Activated CD8-positive, alpha-beta T cell treated with anti-CD3 and anti-CD28 coated beads, Interleukin-2, amount 10 ng/mL, durations not matched to agents 7 days and 5 days (primary cell): Measurements from ENCODE around the gene RAB14. TPM values are rescaled to one million over a fixed set of nuclear protein-coding genes. Genes with fewer than 3 reads are reported as not detected.

Experiments used
- ATAC-seq: fragments of 150-1000 bp; cut with Tn5 transposase; one replicate; pipeline ENCODE4 v1.10.0; 2021; ENCODE audit warnings: moderate library complexity
- CTCF ChIA-PET: fragments of 350-600 bp; sonication (Branson Sonifier 250); formaldehyde crosslinking; loops from one replicate; lab custom pipeline; 2021; ENCODE audit warnings: antibody characterized with exemption; lab: Charles Lee
- POLR2A ChIA-PET: fragments of 350-600 bp; sonication (Branson Sonifier 250); formaldehyde crosslinking; loops from one replicate; lab custom pipeline; 2021; ENCODE audit warnings: antibody characterized with exemption; lab: Charles Lee
- DNase-seq: peaks from one replicate; pipeline ENCODE4 v3.0.0-alpha.2; 2020
- H3K27ac Mint-ChIP-seq: one replicate; pipeline ENCODE4 v1.8.0; 2021; ENCODE audit warnings: mild to moderate bottlenecking, mixed read lengths
- H3K27me3 Mint-ChIP-seq: one replicate; pipeline ENCODE4 v1.8.0; 2021; ENCODE audit warnings: low read depth, mixed read lengths
- H3K36me3 Mint-ChIP-seq: one replicate; pipeline ENCODE4 v1.8.0; 2021; ENCODE audit warnings: low read depth, mixed read lengths
- H3K4me1 Mint-ChIP-seq: one replicate; pipeline ENCODE4 v1.8.0; 2021; ENCODE audit warnings: low read depth, mixed read lengths
- H3K4me3 Mint-ChIP-seq: one replicate; pipeline ENCODE4 v1.8.0; 2021; ENCODE audit warnings: mild to moderate bottlenecking, mixed read lengths
- H3K9me3 Mint-ChIP-seq: one replicate; pipeline ENCODE4 v1.8.0; 2022; ENCODE audit warnings: mixed read lengths; ENCODE audit not compliant: insufficient read depth
- total RNA-seq, 2 experiments: library from RNA; stranded (reverse); gene quantifications; one replicate each; pipeline ENCODE4 v1.2.3, GENCODE V29; 2021

RAB14 gene
- total RNA-seq, 2 experiments from 2014 or later = 56.7 to 68.2 TPM

DNA sequence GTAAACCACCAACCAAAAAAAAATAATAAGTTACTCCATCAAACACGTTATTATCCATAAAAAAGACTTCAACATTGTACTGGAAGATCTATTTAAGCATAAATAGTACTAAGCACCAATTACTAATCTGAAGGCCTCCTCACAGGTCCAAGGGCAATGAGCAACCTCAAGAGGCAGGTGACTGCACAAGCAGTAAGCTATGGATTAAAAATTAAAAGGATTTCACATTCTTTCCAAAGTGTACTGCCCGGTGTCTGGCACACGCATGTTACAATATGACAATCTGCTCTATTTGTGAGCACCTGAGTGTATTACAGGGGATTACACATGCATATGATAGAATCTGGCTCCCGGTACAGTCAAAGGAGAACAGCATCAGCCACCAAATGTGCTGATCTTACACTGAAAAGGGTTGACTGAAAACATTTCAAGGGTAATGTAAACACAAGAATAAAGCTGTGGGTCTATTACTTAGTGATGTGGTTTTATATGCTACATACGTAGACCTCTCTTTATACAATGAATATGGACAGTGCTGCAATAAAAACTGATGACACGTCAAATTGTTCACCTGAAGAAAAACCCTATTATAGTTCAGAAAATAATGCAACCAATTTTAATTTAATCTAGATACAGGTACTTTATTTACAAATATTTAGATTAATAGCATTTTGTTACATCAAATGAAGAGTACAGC lies 22.8 kb downstream of the RAB14 start:
- no peak for DNase-seq
- POLR2A ChIA-PET = no interaction called here
- CTCF ChIA-PET = interaction anchor here (1.6 kb wide), 1 partner anchor 10 kb away, joined by 6 read pairs; no protein-coding TSS in a partner anchor
- Mint-ChIP-seq H3K36me3 (peaks cover 80% of the 10 kb centered on the region), H3K9me3 (no peaks in the 10 kb centered on the region), H3K27ac (no peak overlapping the region), H3K4me1 (peaks cover 5% of the 10 kb centered on the region), H3K4me3 (no peak overlapping the region), H3K27me3 (no peaks in the 10 kb centered on the region)
- ATAC-seq = no peak

DNA sequence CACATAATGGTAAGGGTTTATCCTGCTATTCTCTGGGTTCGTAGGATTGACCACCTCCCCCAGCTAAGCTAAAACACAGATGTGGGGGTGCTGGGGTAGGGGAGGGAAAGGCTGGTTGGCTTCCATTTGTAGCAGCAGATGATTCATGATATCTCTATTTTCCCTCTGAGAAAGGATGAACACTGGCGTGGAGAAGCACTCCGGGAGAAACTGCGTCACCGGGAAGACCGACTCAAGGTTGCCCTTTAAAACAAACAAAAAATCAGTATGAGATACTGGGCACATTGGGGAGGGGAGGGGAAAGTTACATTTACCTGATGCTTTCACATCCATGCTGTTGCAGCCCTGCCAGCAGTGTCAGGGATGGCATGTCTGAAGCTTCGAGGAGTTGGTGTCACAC lies 28.2 kb downstream of the RAB14 start:
- no peak for ATAC-seq
- no peaks in the 10 kb centered on the region for H3K9me3 Mint-ChIP-seq
- no peak overlapping the region for H3K4me3 Mint-ChIP-seq
- H3K27me3 Mint-ChIP-seq = no peaks in the 10 kb centered on the region
- ChIA-PET CTCF (interaction anchor here (0.9 to 1.7 kb wide), 5 partner anchors 10 to 51 kb away, joined by 3 to 5 read pairs (median 4); no protein-coding TSS in a partner anchor), POLR2A (no interaction called here)
- H3K4me1 Mint-ChIP-seq = peaks cover 12% of the 10 kb centered on the region
- peaks cover 88% of the 10 kb centered on the region for H3K36me3 Mint-ChIP-seq
- no peak overlapping the region for H3K27ac Mint-ChIP-seq
- no peak for DNase-seq

DNA sequence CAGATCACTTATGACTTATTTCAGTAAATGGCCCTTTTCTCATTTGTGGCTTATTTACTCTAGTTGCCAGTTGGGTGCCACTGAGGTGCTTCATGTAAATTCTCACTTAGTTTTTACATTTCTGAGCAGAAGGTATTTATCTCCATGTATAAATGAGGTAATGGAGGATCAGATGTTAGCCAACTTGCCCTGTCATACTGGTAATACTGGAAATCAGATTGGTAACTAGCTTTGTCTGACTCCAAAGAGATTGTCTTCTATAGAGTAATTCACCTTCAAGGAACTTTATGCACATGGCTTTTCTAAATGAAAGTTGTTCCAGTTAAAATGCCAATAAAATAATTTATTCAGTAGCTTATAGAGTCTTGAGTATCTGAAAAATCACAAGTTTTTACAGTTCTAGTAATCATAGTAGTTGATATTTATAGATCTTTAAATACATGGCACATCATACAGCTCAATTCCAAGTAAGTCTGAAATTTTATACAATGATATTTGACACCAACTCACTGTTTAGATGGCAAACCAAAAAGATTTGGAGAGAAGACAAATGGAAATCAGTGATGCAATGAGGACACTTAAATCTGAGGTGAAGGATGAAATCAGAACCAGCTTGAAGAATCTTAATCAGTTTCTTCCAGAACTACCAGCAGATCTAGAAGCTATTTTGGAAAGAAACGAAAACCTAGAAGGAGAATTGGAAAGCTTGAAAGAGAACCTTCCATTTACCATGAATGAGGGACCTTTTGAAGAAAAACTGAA lies 28.8 kb downstream of the RAB14 start:
- CTCF ChIA-PET = interaction anchor here (0.9 to 5.8 kb wide), 6 partner anchors 11 to 51 kb away, joined by 3 to 44 read pairs (median 4); no protein-coding TSS in a partner anchor
- H3K9me3 Mint-ChIP-seq = no peaks in the 10 kb centered on the region
- no peak overlapping the region for H3K27ac Mint-ChIP-seq
- H3K4me1 Mint-ChIP-seq = peaks cover 17% of the 10 kb centered on the region
- ATAC-seq = no peak
- no peaks in the 10 kb centered on the region for H3K27me3 Mint-ChIP-seq
- POLR2A ChIA-PET = no interaction called here
- DNase-seq = no peak
- no peak overlapping the region for H3K4me3 Mint-ChIP-seq
- peaks cover 89% of the 10 kb centered on the region for H3K36me3 Mint-ChIP-seq

DNA sequence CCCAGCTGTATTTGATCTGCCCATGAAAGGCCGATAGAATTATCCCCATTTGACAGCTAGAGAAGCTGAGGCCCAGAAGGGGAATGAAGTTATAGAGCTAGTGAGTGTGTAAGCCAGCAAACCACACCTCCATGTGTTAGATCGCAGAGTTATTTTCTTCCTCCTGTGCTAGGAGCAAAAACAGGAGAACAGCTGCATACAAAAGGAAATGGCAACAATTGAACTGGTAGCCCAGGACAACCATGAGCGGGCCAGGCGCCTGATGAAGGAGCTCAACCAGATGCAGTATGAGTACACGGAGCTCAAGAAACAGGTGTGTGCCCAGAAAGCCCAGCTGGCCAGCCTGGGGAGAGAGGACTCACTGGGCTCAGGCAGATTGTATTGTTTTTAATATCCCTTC lies 30.4 kb downstream of the RAB14 start:
- DNase-seq = no peak
- Mint-ChIP-seq H3K27ac (no peak overlapping the region), H3K36me3 (peaks cover 86% of the 10 kb centered on the region), H3K27me3 (no peaks in the 10 kb centered on the region), H3K4me3 (no peak overlapping the region), H3K9me3 (no peaks in the 10 kb centered on the region), H3K4me1 (peaks cover 18% of the 10 kb centered on the region)
- POLR2A ChIA-PET = interaction anchor here (1.1 kb wide), 1 partner anchor 50 kb away, joined by 5 read pairs; no protein-coding TSS in a partner anchor
- no peak for ATAC-seq
- CTCF ChIA-PET = interaction anchor here (1.0 to 5.8 kb wide), 5 partner anchors 13 to 50 kb away, joined by 3 to 44 read pairs (median 5); no protein-coding TSS in a partner anchor

- Mint-ChIP-seq H3K4me3 (no peak overlapping the region), H3K9me3 (no peaks in the 10 kb centered on the region), H3K4me1 (peaks cover 18% of the 10 kb centered on the region), H3K27me3 (no peaks in the 10 kb centered on the region), H3K36me3 (peaks cover 85% of the 10 kb centered on the region), H3K27ac (peak overlapping the region; percentile 62)
- ChIA-PET CTCF (interaction anchor here (0.7 to 5.8 kb wide), 23 partner anchors 9 to 188 kb away, joined by 3 to 44 read pairs (median 4); partner anchors contain the start of gene RAB14), POLR2A (interaction anchor here (1.5 to 1.7 kb wide), 2 partner anchors 15 to 32 kb away, joined by 4 to 6 read pairs; partner anchors contain the start of gene RAB14)
- ATAC-seq (peak; percentile 83), DNase-seq (peak; percentile 39)
Observed at GRCh38 chr9:121169094-121169601, 32.5 kb downstream of the RAB14 start.

GRCh38 chr9:121168052-121168451 lies 33.6 kb downstream of the RAB14 start:
- CTCF ChIA-PET = interaction anchor here (1.0 to 5.8 kb wide), 6 partner anchors 10 to 187 kb away, joined by 4 to 44 read pairs (median 9); no protein-coding TSS in a partner anchor
- H3K9me3 Mint-ChIP-seq = no peaks in the 10 kb centered on the region
- peak overlapping the region; percentile 58 for H3K27ac Mint-ChIP-seq
- peaks cover 83% of the 10 kb centered on the region for H3K36me3 Mint-ChIP-seq
- POLR2A ChIA-PET = interaction anchor here (1.0 to 1.5 kb wide), 2 partner anchors 13 to 34 kb away, joined by 3 to 6 read pairs; partner anchors contain the start of gene RAB14
- H3K4me1 Mint-ChIP-seq = peaks cover 18% of the 10 kb centered on the region
- H3K4me3 Mint-ChIP-seq = no peak overlapping the region
- DNase-seq (no peak), ATAC-seq (no peak)
- H3K27me3 Mint-ChIP-seq = no peaks in the 10 kb centered on the region

DNA sequence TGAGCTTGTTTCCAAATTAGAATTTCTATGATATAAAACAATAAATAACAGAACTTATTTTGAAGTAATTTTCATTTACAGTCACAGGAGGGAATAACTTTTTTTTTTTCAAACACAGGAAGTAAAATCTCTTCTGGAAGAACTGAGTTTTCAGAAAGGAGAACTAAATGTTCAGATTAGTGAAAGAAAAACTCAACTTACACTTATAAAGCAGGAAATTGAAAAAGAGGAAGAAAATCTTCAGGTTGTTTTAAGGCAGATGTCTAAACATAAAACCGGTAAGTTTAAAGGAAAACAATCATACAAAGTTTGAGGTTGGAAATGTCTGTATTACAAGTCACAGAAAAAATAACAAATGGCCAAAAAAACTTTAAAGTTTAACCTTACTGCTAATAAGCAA lies 41.6 kb downstream of the RAB14 start:
- ChIA-PET POLR2A (interaction anchor here (1.0 kb wide), 1 partner anchor 20 kb away, joined by 3 read pairs; no protein-coding TSS in a partner anchor), CTCF (interaction anchor here (8.3 kb wide), 1 partner anchor 10 kb away, joined by 44 read pairs; no protein-coding TSS in a partner anchor)
- Mint-ChIP-seq H3K27ac (peak overlapping the region; percentile 18), H3K9me3 (no peaks in the 10 kb centered on the region), H3K27me3 (no peaks in the 10 kb centered on the region), H3K4me3 (no peak overlapping the region), H3K36me3 (peaks cover 77% of the 10 kb centered on the region), H3K4me1 (peaks cover 18% of the 10 kb centered on the region)
- DNase-seq (no peak), ATAC-seq (no peak)

DNA sequence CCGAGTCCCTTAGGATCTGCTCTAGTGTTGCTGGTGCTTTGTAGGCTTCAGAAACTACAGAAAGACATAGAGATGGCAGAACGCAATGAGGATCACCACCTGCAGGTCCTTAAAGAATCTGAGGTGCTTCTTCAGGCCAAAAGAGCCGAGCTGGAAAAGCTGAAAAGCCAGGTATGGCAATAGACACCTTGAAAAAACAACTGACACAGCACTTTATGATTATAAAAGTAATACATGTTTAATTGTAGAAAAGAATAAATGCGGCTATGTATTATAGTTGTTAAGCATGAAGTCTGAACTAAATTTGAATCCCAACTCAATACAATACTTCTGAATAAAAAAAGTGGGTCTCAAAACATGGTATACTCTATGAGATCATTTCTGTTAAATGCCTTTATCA lies 43.7 kb downstream of the RAB14 start:
- Mint-ChIP-seq H3K4me3 (no peak overlapping the region), H3K9me3 (no peaks in the 10 kb centered on the region), H3K36me3 (peaks cover 77% of the 10 kb centered on the region), H3K27me3 (no peaks in the 10 kb centered on the region), H3K4me1 (peaks cover 34% of the 10 kb centered on the region), H3K27ac (peak overlapping the region; percentile 32)
- CTCF ChIA-PET = interaction anchor here (1.2 to 8.3 kb wide), 3 partner anchors 11 to 36 kb away, joined by 3 to 44 read pairs (median 3); no protein-coding TSS in a partner anchor
- POLR2A ChIA-PET = interaction anchor here (0.8 to 1.2 kb wide), 2 partner anchors 18 to 357 kb away, joined by 3 read pairs; no protein-coding TSS in a partner anchor
- ATAC-seq (no peak), DNase-seq (no peak)

DNA sequence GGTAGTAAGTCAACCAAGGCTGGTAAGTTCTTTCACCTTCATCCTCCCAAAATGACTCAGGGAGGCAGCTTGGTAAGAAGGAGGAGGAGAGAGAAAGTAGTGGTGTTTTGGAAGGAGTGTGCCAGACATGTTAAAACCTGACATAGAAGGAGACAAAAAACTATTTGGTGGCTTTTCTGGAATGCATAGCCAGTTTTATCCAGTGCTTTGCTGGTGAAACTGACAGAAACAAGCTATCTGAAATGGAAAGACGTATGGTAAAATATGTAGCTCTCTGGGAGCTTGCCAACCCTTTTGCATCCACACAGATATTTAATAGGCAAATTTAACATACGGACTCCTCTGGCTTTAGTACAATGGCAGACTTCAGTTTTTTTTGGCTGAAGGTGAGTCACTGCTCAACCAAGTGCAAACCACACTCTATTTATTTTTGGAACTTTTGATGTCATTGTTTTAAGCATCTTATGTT lies 45.4 kb downstream of the RAB14 start:
- Mint-ChIP-seq H3K27me3 (no peaks in the 10 kb centered on the region), H3K27ac (peak overlapping the region; percentile 87), H3K4me3 (no peak overlapping the region), H3K9me3 (no peaks in the 10 kb centered on the region), H3K36me3 (peaks cover 78% of the 10 kb centered on the region), H3K4me1 (peaks cover 46% of the 10 kb centered on the region)
- POLR2A ChIA-PET = interaction anchor here (1.0 kb wide), 1 partner anchor 363 kb away, joined by 3 read pairs; the partner anchor contains the start of gene FBXW2
- DNase-seq (peak; percentile 35), ATAC-seq (peak; percentile 84)
- CTCF ChIA-PET = interaction anchor here (1.0 to 8.3 kb wide), 6 partner anchors 9 to 85 kb away, joined by 3 to 44 read pairs (median 5); no protein-coding TSS in a partner anchor

- Mint-ChIP-seq H3K27ac (peak overlapping the region; percentile 69), H3K27me3 (no peaks in the 10 kb centered on the region), H3K4me3 (no peak overlapping the region), H3K4me1 (peaks cover 52% of the 10 kb centered on the region), H3K36me3 (peaks cover 78% of the 10 kb centered on the region), H3K9me3 (no peaks in the 10 kb centered on the region)
- ChIA-PET POLR2A (interaction anchor here (1.2 kb wide), 1 partner anchor 13 kb away, joined by 3 read pairs; no protein-coding TSS in a partner anchor), CTCF (interaction anchor here (1.0 to 8.3 kb wide), 2 partner anchors 15 to 174 kb away, joined by 3 to 44 read pairs; no protein-coding TSS in a partner anchor)
- ATAC-seq = no peak
- no peak for DNase-seq
Observed at GRCh38 chr9:121154782-121155181, 46.9 kb downstream of the RAB14 start.

DNA sequence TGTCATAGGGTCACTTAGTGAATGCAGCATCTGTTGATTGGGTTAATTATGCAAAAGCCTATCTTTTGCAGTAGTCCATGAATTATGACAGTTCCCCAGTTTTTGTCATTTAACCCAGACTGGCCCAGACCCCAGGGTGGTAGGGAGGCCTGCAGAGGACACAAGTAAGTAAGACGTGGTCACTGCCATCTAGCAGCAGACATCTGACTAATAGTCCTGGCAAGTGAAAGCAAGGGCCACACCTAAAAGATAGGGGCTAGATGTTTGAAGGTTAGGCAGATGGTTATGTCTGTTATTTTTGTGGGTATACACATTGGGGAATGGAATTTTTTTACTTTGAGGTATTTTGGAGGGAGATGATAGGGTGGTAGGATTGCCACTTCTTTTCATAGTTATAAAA lies 48.0 kb downstream of the RAB14 start:
- H3K36me3 Mint-ChIP-seq = peaks cover 76% of the 10 kb centered on the region

More for the DNA sequence above, 48.0 kb downstream of the RAB14 start:
- Mint-ChIP-seq H3K27me3 (no peaks in the 10 kb centered on the region), H3K27ac (no peak overlapping the region), H3K4me1 (peaks cover 52% of the 10 kb centered on the region), H3K9me3 (no peaks in the 10 kb centered on the region), H3K4me3 (no peak overlapping the region)
- ChIA-PET POLR2A (no interaction called here), CTCF (interaction anchor here (0.7 to 8.3 kb wide), 2 partner anchors 16 to 33 kb away, joined by 3 to 44 read pairs; no protein-coding TSS in a partner anchor)
- no peak for DNase-seq
- ATAC-seq = no peak
